Suprapubic skin (tissue), 4 donors: ENCODE data around the gene NFIL3.

Experiments used
- CTCF ChIP-seq, 2 donors: fragments of 200-600 bp in 1 of 2; fragments of 450-650 bp in 1 of 2; sonication (generic) in 1 of 2; IDR thresholded peaks; one replicate each; pipeline ENCODE4 v1.5.1; 2016 to 2019; ENCODE audit warnings: antibody characterized with exemption in 2 of 2, mild to moderate bottlenecking in 1 of 2, moderate library complexity in 1 of 2
- POLR2A ChIP-seq, 2 donors: fragments of 450-650 bp; IDR thresholded peaks; one replicate each; pipeline ENCODE4 v1.6.1; 2017; ENCODE audit warnings: antibody characterized with exemption in 2 of 2, mild to moderate bottlenecking in 2 of 2, moderate library complexity in 2 of 2
- POLR2AphosphoS5 ChIP-seq, 3 donors: sonication (generic); formaldehyde crosslinking; IDR thresholded peaks; one replicate each; pipeline ENCODE4 v1.6.1; 2017; ENCODE audit warnings: antibody characterized with exemption in 3 of 3

- TF ChIP-seq CTCF (IDR thresholded peaks at IDR 0.05) (no peak), POLR2A (IDR thresholded peaks at IDR 0.05) (no peak), POLR2AphosphoS5 (IDR thresholded peaks at IDR 0.05) (no peak)
Measured at GRCh38 chr9:91458906-91459305, 35.3 kb upstream of the NFIL3 start.
